ENCODE measurements around the gene PTTG1.
"Not testable (repeated sequence)": the region's sequence is repeated elsewhere in the genome, so short reads cannot be mapped to it uniquely, and the experiment has no call there.

Gene PTTG1

GRCh38 chr5:160436661-160437060, 15.0 kb downstream of the PTTG1 start:
- Mint-ChIP-seq H3K4me1 (peaks cover 21% of the 10 kb centered on the region), H3K27me3 (peaks cover 16% of the 10 kb centered on the region)
- DNase-seq, H3K36me3 Mint-ChIP-seq, H3K9me3 Mint-ChIP-seq, H3K4me3 Mint-ChIP-seq, H3K27ac Mint-ChIP-seq: not testable (repeated sequence)
- CTCF ChIA-PET = interaction anchor here (0.5 to 6.6 kb wide), 2 partner anchors 35 to 71 kb away, joined by 3 to 163 read pairs; no protein-coding TSS in a partner anchor

DNA sequence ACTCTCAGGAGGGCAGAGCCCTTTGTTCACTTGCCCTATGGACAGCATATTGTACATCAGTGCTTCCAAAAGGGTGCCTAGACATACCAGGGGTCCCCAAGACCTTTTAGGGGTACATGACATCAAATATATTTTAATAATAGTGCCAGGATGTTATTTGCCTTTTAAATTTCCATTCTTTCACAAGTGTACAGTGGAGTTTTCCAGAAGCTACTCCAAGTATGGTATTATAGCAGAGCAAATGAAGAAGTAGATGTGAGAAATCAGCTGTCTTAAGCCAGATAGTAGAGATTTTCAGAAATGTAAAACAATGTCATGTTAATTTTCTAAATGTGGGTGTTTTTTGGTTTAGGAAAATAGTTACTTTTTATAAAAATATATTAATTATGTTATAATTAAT, 15.6 kb downstream of the PTTG1 start:
- DNase-seq = no peak
- H3K4me3 Mint-ChIP-seq = no peak overlapping the region
- peaks cover 16% of the 10 kb centered on the region for H3K27me3 Mint-ChIP-seq
- H3K27ac Mint-ChIP-seq = no peak overlapping the region
- H3K36me3 Mint-ChIP-seq = no peaks in the 10 kb centered on the region
- no peaks in the 10 kb centered on the region for H3K9me3 Mint-ChIP-seq
- H3K4me1 Mint-ChIP-seq = peaks cover 27% of the 10 kb centered on the region
- CTCF ChIA-PET = interaction anchor here (3.8 to 6.6 kb wide), 4 partner anchors 11 to 71 kb away, joined by 11 to 163 read pairs (median 86); partner anchors contain the start of gene PTTG1

GRCh38 chr5:160438316-160439204, 16.9 kb downstream of the PTTG1 start:
- H3K4me1 Mint-ChIP-seq = peaks cover 27% of the 10 kb centered on the region
- CTCF ChIA-PET = interaction anchor here (0.6 to 6.6 kb wide), 38 partner anchors 12 to 1411 kb away, joined by 3 to 163 read pairs (median 4); partner anchors contain the start of genes PTTG1 and SLU7
- peaks cover 16% of the 10 kb centered on the region for H3K27me3 Mint-ChIP-seq
- DNase-seq = peak; percentile 73
- peak overlapping the region; percentile 74 for H3K27ac Mint-ChIP-seq
- H3K36me3 Mint-ChIP-seq = no peaks in the 10 kb centered on the region
- peak overlapping the region; percentile 80 for H3K4me3 Mint-ChIP-seq
- no peaks in the 10 kb centered on the region for H3K9me3 Mint-ChIP-seq

DNA sequence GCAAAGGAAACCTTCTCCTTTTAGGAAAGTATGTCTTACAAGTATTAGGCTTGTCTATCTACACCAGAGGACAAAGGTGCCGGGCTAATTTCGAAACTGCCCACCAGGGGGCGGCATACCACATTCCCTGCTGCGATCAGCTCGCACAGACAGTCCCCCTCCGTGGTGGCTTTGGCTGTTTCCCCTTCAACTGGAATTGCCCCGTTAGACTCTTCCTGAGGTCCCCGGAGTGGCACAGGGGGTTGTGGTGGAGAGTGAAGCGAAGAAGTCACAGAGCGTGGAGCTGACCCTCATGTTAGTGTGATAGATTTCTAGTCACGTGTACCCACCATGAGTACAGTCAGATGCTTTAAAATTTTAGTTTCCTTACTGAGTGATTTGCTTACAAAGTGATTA, 17.5 kb downstream of the PTTG1 start:
- H3K4me1 Mint-ChIP-seq = peaks cover 27% of the 10 kb centered on the region
- no peaks in the 10 kb centered on the region for H3K36me3 Mint-ChIP-seq
- peak; percentile 88 for DNase-seq
- H3K27me3 Mint-ChIP-seq = peaks cover 18% of the 10 kb centered on the region
- peak overlapping the region; percentile 80 for H3K4me3 Mint-ChIP-seq
- no peaks in the 10 kb centered on the region for H3K9me3 Mint-ChIP-seq
- CTCF ChIA-PET = interaction anchor here (0.7 to 6.6 kb wide), 29 partner anchors 10 to 408 kb away, joined by 3 to 163 read pairs (median 7); partner anchors contain the start of genes PTTG1 and SLU7
- H3K27ac Mint-ChIP-seq = peak overlapping the region; percentile 72

DNA sequence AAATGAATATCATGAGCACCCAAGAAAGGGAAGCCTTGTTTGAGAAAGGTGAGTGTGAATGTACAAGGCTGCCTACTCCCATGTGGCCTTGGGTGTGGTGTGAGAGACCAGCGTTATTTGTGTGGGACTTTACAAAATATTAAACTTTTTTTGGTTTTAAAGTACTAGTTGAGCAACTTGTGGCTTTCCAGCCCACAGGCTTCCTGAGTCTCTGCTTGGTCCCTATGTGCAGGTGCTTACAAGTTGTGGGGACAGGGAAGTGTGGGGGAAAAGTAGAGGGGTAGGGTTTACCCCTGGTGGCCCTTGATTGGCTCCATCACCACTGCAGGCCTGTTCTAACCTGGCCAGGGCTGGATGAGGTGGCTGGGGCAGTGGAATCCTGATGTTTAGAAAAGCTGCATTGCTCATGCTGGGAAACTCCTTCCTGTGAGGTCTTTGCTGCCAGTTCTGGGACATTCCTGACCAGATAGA, 19.7 kb downstream of the PTTG1 start:
- Mint-ChIP-seq H3K27ac (no peak overlapping the region), H3K4me1 (peaks cover 27% of the 10 kb centered on the region), H3K27me3 (peaks cover 9% of the 10 kb centered on the region), H3K4me3 (no peak overlapping the region), H3K36me3 (no peaks in the 10 kb centered on the region), H3K9me3 (no peaks in the 10 kb centered on the region)
- DNase-seq = no peak
- CTCF ChIA-PET = interaction anchor here (3.4 to 6.6 kb wide), 4 partner anchors 18 to 67 kb away, joined by 23 to 163 read pairs (median 90); no protein-coding TSS in a partner anchor

GRCh38 chr5:160442824-160443431, 21.3 kb downstream of the PTTG1 start:
- no peak for DNase-seq
- CTCF ChIA-PET = interaction anchor here (0.9 to 6.6 kb wide), 5 partner anchors 16 to 345 kb away, joined by 3 to 163 read pairs (median 3); no protein-coding TSS in a partner anchor
- Mint-ChIP-seq H3K36me3 (no peaks in the 10 kb centered on the region), H3K27ac (no peak overlapping the region), H3K27me3 (peaks cover 4% of the 10 kb centered on the region), H3K9me3 (no peaks in the 10 kb centered on the region), H3K4me1 (peaks cover 27% of the 10 kb centered on the region), H3K4me3 (no peak overlapping the region)

- H3K36me3 Mint-ChIP-seq = no peaks in the 10 kb centered on the region
- H3K27ac Mint-ChIP-seq = no peak overlapping the region
- no peaks in the 10 kb centered on the region for H3K9me3 Mint-ChIP-seq
- DNase-seq = no peak
- CTCF ChIA-PET = interaction anchor here (1.3 kb wide), 1 partner anchor 23 kb away, joined by 3 read pairs; no protein-coding TSS in a partner anchor
- peaks cover 14% of the 10 kb centered on the region for H3K4me1 Mint-ChIP-seq
- H3K4me3 Mint-ChIP-seq = no peak overlapping the region
- H3K27me3 Mint-ChIP-seq = peaks cover 4% of the 10 kb centered on the region
Observed at GRCh38 chr5:160444407-160444806, 22.8 kb downstream of the PTTG1 start.

DNA sequence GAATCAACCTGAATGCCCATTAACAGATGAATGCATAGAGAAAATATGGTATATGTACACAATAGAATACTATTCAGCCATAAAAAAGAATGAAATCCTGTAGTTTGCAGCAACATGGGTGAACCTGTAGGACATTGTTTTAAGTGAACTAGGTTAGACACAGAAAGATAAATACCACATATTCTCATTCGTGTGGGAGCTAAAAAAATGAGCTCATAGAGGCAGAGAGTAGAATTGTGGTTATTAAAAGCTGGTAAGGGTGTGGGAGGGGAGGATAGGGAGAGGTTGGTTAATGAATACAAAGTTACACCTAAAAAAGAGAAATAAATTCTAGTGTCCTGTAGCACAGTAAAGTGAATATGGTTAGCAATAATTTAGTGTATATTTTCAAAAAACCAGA, 23.5 kb downstream of the PTTG1 start:
- Mint-ChIP-seq H3K27ac (no peak overlapping the region), H3K4me1 (peaks cover 14% of the 10 kb centered on the region), H3K9me3 (peaks cover 2% of the 10 kb centered on the region), H3K27me3 (peaks cover 4% of the 10 kb centered on the region), H3K4me3 (no peak overlapping the region), H3K36me3 (no peaks in the 10 kb centered on the region)
- no peak for DNase-seq
- CTCF ChIA-PET = no interaction called here

DNA sequence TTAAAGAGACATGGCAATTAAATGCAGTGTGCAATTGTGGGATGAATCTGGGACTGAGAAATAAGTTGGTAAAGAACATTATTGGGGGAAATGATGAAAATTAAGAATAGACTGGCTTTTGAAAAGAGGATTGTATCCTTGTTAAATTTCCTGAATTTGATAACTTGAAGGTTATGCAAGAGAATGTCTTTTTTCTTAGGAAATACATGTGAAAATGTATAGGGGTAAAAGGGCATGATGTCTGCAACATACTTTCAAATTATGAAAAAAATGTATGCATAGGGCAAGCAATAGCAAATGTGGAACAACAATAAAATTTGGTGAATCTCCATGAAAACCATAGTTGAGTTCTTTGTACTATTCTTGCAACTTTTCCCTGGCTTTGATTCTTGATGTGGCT, 24.1 kb downstream of the PTTG1 start:
- CTCF ChIA-PET = no interaction called here
- Mint-ChIP-seq H3K36me3 (no peaks in the 10 kb centered on the region), H3K4me1 (peaks cover 14% of the 10 kb centered on the region), H3K4me3 (no peak overlapping the region), H3K27me3 (peaks cover 4% of the 10 kb centered on the region), H3K9me3 (peaks cover 2% of the 10 kb centered on the region), H3K27ac (no peak overlapping the region)
- DNase-seq = no peak

DNA sequence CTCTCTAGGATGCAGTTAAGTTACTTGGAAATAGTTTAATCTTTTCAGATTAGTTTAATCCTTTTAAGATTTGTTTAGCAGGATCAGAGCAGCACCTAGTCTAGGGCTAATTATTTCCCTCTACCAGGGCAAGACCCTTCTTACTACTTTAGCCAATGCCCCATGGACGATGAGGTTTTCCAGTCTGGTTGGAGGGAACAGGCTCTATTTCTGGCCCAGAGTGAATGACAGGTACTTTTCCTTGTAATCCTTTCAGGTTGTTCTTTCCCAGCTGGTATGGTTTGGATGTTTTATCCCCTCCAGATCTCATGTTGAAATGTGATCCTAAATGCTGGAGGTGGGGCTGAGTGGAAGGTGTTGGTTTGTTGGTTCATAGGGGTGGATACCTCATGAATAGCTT, 27.2 kb downstream of the PTTG1 start:
- CTCF ChIA-PET = interaction anchor here (1.1 kb wide), 1 partner anchor 9 kb away, joined by 7 read pairs; no protein-coding TSS in a partner anchor

GRCh38 chr5:160449458-160449857, 27.8 kb downstream of the PTTG1 start:
- H3K27ac Mint-ChIP-seq = no peak overlapping the region
- CTCF ChIA-PET = interaction anchor here (1.1 kb wide), 1 partner anchor 10 kb away, joined by 7 read pairs; no protein-coding TSS in a partner anchor
- H3K4me3 Mint-ChIP-seq = no peak overlapping the region

More for the DNA sequence above, 27.2 kb downstream of the PTTG1 start:
- Mint-ChIP-seq H3K4me1 (no peaks in the 10 kb centered on the region), H3K36me3 (no peaks in the 10 kb centered on the region), H3K27me3 (peaks cover 6% of the 10 kb centered on the region), H3K9me3 (peaks cover 2% of the 10 kb centered on the region), H3K4me3 (no peak overlapping the region), H3K27ac (no peak overlapping the region)
- DNase-seq = no peak

DNA sequence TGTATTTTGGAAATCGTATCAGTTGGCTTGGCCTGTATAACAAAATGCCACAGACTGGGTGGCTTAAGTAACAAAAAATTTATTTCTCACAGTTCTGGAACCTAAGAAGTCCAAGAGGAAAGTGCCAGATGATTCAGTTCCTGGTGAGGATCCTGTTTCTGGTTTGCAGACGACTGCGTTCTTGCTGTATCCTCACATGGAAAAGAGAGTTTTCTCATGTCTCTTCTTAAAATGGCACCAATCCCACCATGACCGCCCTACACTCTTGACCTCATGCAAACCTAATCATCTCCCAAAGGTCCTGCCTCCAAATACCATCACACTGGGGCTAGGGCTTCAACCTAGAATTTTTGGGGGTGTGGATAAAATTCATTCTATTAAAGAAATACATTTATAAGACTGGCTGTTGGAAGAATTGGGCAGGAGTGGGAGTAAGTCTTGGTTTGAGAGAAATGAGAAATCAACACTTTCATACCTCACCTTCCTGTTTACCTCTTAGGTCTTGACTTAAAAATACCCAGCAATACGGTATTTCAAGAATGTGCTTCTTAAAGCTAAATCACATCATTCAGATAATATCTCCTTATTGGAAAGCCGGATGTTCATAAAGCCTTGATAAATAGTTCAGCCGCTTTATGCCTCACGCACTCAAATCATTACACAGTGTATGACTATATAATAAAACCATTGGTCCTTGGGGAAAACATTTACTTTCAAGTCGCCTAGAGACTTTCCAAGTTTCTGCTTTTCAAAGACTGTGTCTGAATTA, 28.7 kb downstream of the PTTG1 start:
- peaks cover 2% of the 10 kb centered on the region for H3K9me3 Mint-ChIP-seq
- no peak overlapping the region for H3K27ac Mint-ChIP-seq
- H3K36me3 Mint-ChIP-seq = no peaks in the 10 kb centered on the region
- H3K4me1 Mint-ChIP-seq = peaks cover 1% of the 10 kb centered on the region
- no peak overlapping the region for H3K4me3 Mint-ChIP-seq
- no peak for DNase-seq
- peaks cover 4% of the 10 kb centered on the region for H3K27me3 Mint-ChIP-seq
- CTCF ChIA-PET = no interaction called here

More at GRCh38 chr5:160449458-160449857, 27.8 kb downstream of the PTTG1 start:
- no peaks in the 10 kb centered on the region for H3K4me1 Mint-ChIP-seq
- H3K27me3 Mint-ChIP-seq = peaks cover 4% of the 10 kb centered on the region
- no peaks in the 10 kb centered on the region for H3K36me3 Mint-ChIP-seq
- DNase-seq = no peak
- H3K9me3 Mint-ChIP-seq = peaks cover 2% of the 10 kb centered on the region

DNA sequence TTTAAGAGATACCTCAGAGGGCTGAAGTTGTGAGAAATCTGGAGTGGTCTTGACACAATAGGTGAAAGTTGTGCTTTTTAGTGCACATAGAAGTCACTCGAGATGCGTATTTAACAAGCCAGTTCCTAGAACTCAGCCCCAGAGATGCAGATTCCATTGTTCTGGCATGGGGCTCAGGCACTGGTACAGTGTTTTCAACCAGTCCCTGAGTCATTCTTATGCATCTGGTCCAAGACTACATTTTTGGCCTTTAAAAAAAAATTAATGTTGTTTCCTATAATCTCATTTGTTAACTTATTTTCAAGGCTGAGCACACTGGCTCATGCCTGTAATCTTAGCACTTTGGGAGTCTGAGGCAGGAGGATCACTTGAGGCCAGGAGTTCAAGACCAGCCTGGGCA, 29.6 kb downstream of the PTTG1 start:
- no peak overlapping the region for H3K27ac Mint-ChIP-seq
- CTCF ChIA-PET = no interaction called here
- no peak overlapping the region for H3K4me3 Mint-ChIP-seq
- H3K36me3 Mint-ChIP-seq = no peaks in the 10 kb centered on the region
- peaks cover 2% of the 10 kb centered on the region for H3K9me3 Mint-ChIP-seq
- H3K27me3 Mint-ChIP-seq = peaks cover 4% of the 10 kb centered on the region
- H3K4me1 Mint-ChIP-seq = peaks cover 6% of the 10 kb centered on the region
- DNase-seq = no peak

Data from activated naive CD4-positive, alpha-beta T cell treated with anti-CD3 and anti-CD28 coated beads, Interleukin-2, amount 10 ng/mL, durations not matched to agents 7 days and 5 days (primary cell).